Left forelimb (tissue), 1 donor: Measurements from ENCODE around the gene ITPR2.

Experiments used
- DNase-seq: peaks from one replicate; pipeline ENCODE4 v3.0.0-alpha.2; 2018; ENCODE audit warnings: low spot score

ITPR2 gene

DNA sequence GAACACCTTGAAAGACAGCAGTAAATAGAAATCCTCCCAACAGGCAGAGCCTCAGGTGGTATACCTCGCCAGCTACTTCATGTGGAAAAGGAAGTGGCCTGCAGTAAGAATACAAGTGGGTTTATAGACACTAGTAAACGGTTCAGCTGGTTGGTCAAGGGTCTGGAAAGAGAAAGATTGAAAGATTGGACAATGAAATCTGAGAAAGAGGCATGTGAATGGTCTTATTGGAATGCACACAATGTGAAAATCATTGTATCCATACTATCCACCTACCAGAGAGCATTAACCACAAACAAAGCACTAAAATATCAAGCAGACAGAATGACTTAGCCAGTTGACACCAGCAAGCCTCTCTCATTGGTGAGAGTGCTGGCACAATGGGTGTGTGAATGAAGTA, 539.4 kb downstream of the ITPR2 start:
- no peak for DNase-seq

DNA sequence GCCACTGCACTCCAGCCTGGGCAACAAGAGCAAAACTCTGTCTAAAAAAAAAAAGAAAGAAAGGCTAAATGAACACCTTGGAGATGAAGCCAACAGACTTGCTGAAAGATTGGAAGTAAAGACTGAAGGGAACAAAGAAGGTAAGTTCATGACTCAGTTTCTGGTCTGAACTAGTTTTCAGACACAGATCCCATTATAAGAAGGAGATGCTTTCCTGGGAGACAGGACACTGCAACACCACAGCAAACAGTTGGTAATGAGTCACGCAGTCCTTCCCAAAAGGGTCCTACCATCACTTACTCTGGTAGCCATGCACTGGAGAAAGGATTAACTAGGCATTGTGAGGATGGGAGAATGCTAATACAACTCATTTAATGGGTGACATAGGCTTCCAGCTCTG, 540.4 kb downstream of the ITPR2 start:
- DNase-seq = no peak

DNA sequence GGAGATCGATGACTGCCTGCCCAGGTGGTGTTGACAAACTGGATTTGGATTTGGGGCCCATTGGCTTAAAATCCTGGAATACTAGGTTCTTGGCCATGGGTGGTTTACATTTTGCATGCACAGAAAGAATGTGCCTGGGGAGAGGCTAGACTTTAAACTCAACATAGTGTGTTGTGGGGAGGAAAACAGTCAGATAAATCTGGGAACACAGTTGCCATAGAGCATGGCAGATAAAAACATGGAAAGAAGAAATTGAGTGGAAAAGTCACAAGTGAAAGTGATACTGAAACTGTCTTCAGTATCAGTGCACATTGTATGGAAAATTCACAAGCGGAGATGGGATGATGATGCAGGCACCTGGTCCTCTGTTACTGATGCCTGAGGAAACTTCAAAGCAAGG, 542.4 kb downstream of the ITPR2 start:
- no peak for DNase-seq

DNA sequence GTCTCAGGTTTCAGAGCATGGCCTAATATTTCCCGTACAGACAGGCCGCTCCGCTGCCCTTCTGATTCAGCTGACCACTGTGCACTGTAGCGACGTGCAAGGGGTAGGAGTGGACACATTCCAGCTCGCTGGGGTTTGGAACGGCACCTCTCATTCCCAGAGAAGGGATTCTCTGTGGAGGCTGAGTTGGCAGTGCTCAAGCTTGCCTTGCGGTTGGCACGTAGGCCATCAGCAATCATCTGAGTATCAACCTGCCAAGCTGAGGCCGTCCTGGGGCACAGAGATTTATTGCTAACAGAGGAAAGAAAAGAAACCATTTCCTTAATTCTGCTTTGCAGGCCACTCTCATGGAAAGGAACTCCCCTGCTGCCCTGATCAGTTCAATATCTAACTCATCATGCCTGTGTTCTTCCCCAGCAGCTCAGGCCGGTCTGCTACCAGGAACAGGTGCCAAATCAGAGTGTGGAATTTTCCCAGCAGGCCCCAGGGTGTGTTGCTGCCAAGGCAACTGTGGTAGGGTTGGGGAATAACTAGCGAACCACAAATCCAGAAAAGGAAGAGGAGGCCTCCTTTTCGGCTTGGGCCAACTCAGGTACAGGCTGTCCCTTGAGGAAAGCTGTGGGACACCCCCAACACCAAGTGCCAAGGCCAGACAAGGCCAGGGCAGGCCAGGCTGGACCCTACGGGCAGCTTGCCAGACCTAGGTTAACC, 545.2 kb downstream of the ITPR2 start:
- DNase-seq = no peak
